GM21360 (cell line): ENCODE data around the gene TPSB2.
"Not testable (repeated sequence)": the region's sequence is repeated elsewhere in the genome, so short reads cannot be mapped to it uniquely, and the experiment has no call there.

Experiments used
- ATAC-seq: cut with Tn5 transposase; IDR thresholded peaks from one replicate; pipeline ENCODE4 v1.9.1; 2021; ENCODE audit warnings: mild to moderate bottlenecking, moderate library complexity; ENCODE audit not compliant: unreplicated experiment

Gene TPSB2

GRCh38 chr16:1185460-1186207 is 44.4 kb downstream of the TPSB2 start:
- not testable (repeated sequence) for ATAC-seq

GRCh38 chr16:1184980-1185379 is 45.0 kb downstream of the TPSB2 start:
- ATAC-seq: no peak

GRCh38 chr16:1184156-1184868 is 45.7 kb downstream of the TPSB2 start:
- ATAC-seq: no peak

GRCh38 chr16:1182950-1183907 is 46.8 kb downstream of the TPSB2 start:
- ATAC-seq: no peak

GRCh38 chr16:1182316-1182671 is 47.7 kb downstream of the TPSB2 start:
- no peak for ATAC-seq

GRCh38 chr16:1181404-1182315 is 48.3 kb downstream of the TPSB2 start:
- ATAC-seq: no peak

- no peak for ATAC-seq
Measured at GRCh38 chr16:1180549-1181403, 49.2 kb downstream of the TPSB2 start.
